ENCODE results near the gene RGS6. TPM values are rescaled to one million over a fixed set of nuclear protein-coding genes. Genes with fewer than 3 reads are reported as not detected.
A peak's percentile ranks its signal among the peaks of the same experiment; 100 is the strongest.

RGS6 gene
- total and polyA plus RNA-seq, 8 donors: 0.12 to 4.1 (median 2.8) TPM

- intact Hi-C loops (cut with DNase I): loop anchor here (10.0 kb wide), 2 partner anchors 385 to 425 kb away; no protein-coding TSS in a partner anchor
Measured at GRCh38 chr14:72519543-72519942, 587.3 kb downstream of the RGS6 start.

GRCh38 chr14:72521045-72521444 is 588.8 kb downstream of the RGS6 start:
- Histone ChIP-seq H3K9me3 (peaks cover 0 to 4% of the 10 kb centered on the region in 2 donors), H3K27ac (no peak overlapping the region), H3K27me3 (no peaks in the 10 kb centered on the region), H3K4me3 (no peak overlapping the region), H3K36me3 (no peaks in the 10 kb centered on the region), H3K4me1 (peaks cover 0 to 7% of the 10 kb centered on the region in 2 donors)
- no peak for TF ChIP-seq CTCF (IDR thresholded peaks at IDR 0.05)
- ATAC-seq: no peak
- intact Hi-C loops (cut with DNase I): no loop called here
- no peak for DNase-seq

More at GRCh38 chr14:72519543-72519942, 587.3 kb downstream of the RGS6 start:
- H3K4me1 ChIP-seq: peaks cover 0 to 7% of the 10 kb centered on the region in 2 donors
- no peak overlapping the region for H3K27ac ChIP-seq
- TF ChIP-seq CTCF (IDR thresholded peaks at IDR 0.05): no peak
- H3K9me3 ChIP-seq: peaks cover 0 to 4% of the 10 kb centered on the region in 2 donors
- ATAC-seq (no peak), DNase-seq (no peak)
- H3K27me3 ChIP-seq: no peaks in the 10 kb centered on the region
- no peak overlapping the region for H3K4me3 ChIP-seq
- H3K36me3 ChIP-seq: no peaks in the 10 kb centered on the region

- peaks cover 0 to 4% of the 10 kb centered on the region in 2 donors for H3K9me3 ChIP-seq
- DNase-seq (no peak), ATAC-seq (no peak)
- TF ChIP-seq CTCF (IDR thresholded peaks at IDR 0.05): no peak
- intact Hi-C loops (cut with DNase I): no loop called here
- H3K4me3 ChIP-seq: no peak overlapping the region
- H3K27ac ChIP-seq: no peak overlapping the region
- no peaks in the 10 kb centered on the region for H3K27me3 ChIP-seq
- no peaks in the 10 kb centered on the region for H3K36me3 ChIP-seq
- peaks cover 0 to 7% of the 10 kb centered on the region in 2 donors for H3K4me1 ChIP-seq
Measured at GRCh38 chr14:72521968-72522741, 589.9 kb downstream of the RGS6 start.

GRCh38 chr14:72522847-72523246 is 590.6 kb downstream of the RGS6 start:
- no peak for TF ChIP-seq CTCF (IDR thresholded peaks at IDR 0.05)
- Histone ChIP-seq H3K27ac (peak overlapping the region in 1 of 2 donors; percentile 54), H3K4me1 (peaks cover 0 to 7% of the 10 kb centered on the region in 2 donors), H3K9me3 (peaks cover 0 to 4% of the 10 kb centered on the region in 2 donors), H3K27me3 (no peaks in the 10 kb centered on the region), H3K36me3 (no peaks in the 10 kb centered on the region), H3K4me3 (no peak overlapping the region)
- ATAC-seq (no peak), DNase-seq (no peak)
- intact Hi-C loops (cut with DNase I): no loop called here

GRCh38 chr14:72523424-72524294 is 591.4 kb downstream of the RGS6 start:
- Histone ChIP-seq H3K4me3 (no peak overlapping the region), H3K36me3 (no peaks in the 10 kb centered on the region), H3K27ac (peak overlapping the region in 1 of 2 donors; percentile 54), H3K4me1 (peaks cover 0 to 7% of the 10 kb centered on the region in 2 donors), H3K9me3 (peaks cover 0 to 4% of the 10 kb centered on the region in 2 donors), H3K27me3 (peaks cover 0 to 2% of the 10 kb centered on the region in 2 donors)
- DNase-seq: peak in 2 of 4 donors; percentile 87 to 93
- intact Hi-C loops (cut with DNase I): no loop called here
- no peak for TF ChIP-seq CTCF (IDR thresholded peaks at IDR 0.05)
- peak; percentile 60 for ATAC-seq

Data from left lung (tissue), 10 donors.